Measurements from ENCODE around the gene HRC. TPM values are rescaled to one million over a fixed set of nuclear protein-coding genes. Genes with fewer than 3 reads are reported as not detected.

The HRC gene
- total and polyA plus RNA-seq, 2 of the 8 experiments (the other 6 are each of a cell fraction or from before 2014, with no cell fraction given): 2.3 to 2.6 TPM

DNA sequence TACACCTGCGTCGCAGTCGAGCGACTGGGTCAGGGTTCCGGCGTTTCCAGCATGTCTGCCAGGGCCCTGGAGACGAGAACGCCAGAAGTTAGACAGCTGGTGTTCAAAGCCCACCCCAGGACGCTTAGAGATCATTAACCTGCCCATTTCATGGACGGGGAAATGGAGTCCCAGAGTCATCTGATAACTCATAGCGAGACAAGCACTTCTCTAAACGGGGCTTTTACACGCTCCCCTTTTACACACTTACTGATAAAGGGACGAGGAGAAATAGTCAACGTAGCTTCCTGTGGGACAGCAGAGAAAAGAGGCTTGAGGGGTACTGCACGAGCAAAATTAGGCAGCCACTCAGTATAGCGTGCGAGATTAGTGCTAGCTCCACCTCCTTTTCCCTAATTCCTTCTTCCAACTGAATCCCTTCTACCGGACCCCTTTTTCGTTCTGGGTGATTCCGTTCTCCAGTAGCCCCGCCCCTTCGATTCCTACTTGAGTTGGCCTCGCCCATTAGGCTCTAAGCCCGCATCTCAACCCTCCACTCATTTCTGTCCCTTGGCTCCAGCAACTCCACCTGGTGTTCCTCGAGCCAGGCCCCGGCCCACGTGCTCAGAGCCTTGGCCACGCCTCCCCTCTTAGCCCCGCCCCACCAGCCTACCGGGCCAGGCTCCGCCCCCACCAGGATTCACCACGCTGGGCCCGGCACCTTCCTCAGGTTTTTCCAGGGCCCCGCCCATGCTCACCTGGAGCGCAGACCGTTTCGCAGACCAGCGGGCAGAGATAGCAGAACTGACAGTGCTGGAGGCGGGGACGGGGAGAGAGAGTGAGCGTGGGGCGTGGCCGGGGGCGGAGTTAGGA is 3.7 kb downstream of the HRC start (continued):
- TF ChIP-seq, protein P1, sequence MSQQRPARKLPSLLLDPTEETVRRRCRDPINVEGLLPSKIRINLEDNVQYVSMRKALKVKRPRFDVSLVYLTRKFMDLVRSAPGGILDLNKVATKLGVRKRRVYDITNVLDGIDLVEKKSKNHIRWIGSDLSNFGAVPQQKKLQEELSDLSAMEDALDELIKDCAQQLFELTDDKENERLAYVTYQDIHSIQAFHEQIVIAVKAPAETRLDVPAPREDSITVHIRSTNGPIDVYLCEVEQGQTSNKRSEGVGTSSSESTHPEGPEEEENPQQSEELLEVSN (IDR thresholded peaks at IDR 0.05): peak; percentile 81
- TF ChIP-seq, protein P2, sequence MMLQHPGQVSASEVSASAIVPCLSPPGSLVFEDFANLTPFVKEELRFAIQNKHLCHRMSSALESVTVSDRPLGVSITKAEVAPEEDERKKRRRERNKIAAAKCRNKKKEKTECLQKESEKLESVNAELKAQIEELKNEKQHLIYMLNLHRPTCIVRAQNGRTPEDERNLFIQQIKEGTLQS (IDR thresholded peaks at IDR 0.05; ENCODE audit: insufficient read depth, low read depth, low read length): no peak
- TF ChIP-seq SIRT6 (IDR thresholded peaks at IDR 0.05; ENCODE audit: low read length) (no peak), GABPA (IDR thresholded peaks at IDR 0.05; ENCODE audit: borderline replicate concordance, insufficient read depth, low read length) (no peak), SIN3A (conservative IDR thresholded peaks at IDR 0.05 in 1 of 2, IDR thresholded peaks at IDR 0.05 in 1 of 2; ENCODE audit: low read depth in 1 of 2, low read length in 2 of 2) (peak in 1 of 2 experiments; percentile 92; a peak in 3 of 4 replicates), SP1 (IDR thresholded peaks at IDR 0.05; ENCODE audit: low read depth, low read length) (peak; percentile 65), ZNF274 (IDR thresholded peaks at IDR 0.05; ENCODE audit: borderline replicate concordance, extremely low read depth, low read length) (no peak), JUND (IDR thresholded peaks at IDR 0.05; ENCODE audit: low read length) (peak; percentile 65; the same call in 1 of the 2 replicates), TAF1 (IDR thresholded peaks at IDR 0.05; ENCODE audit: low read depth, low read length) (peak; percentile 79; the same call in 1 of the 2 replicates), CHD1 (IDR thresholded peaks at IDR 0.05; ENCODE audit: low read depth, low read length) (0 out of 2 replicates have a peak, but pooled peaks have one; percentile 56), CBX8 (IDR thresholded peaks at IDR 0.05; ENCODE audit: borderline replicate concordance, low read depth, low read length) (no peak), NANOG (IDR thresholded peaks at IDR 0.05; ENCODE audit: insufficient read depth, low read depth, low read length, poor library complexity, severe bottlenecking) (no peak), HDAC6 (IDR thresholded peaks at IDR 0.05; ENCODE audit: low read depth, low read length) (no peak), TAF7 (optimal IDR thresholded peaks at IDR 0.05; ENCODE audit: borderline replicate concordance, low read depth, low read length) (no peak), BCL11A (IDR thresholded peaks at IDR 0.05; ENCODE audit: low read depth in 2 of 2, low read length in 2 of 2) (no peak), TCF12 (IDR thresholded peaks at IDR 0.05; ENCODE audit: low read depth, low read length) (0 out of 2 replicates have a peak, but pooled peaks have one; percentile 10), SIX5 (IDR thresholded peaks at IDR 0.05; ENCODE audit: low read depth, low read length) (peak; percentile 26; the same call in 1 of the 2 replicates)
- TF ChIP-seq, protein P3, sequence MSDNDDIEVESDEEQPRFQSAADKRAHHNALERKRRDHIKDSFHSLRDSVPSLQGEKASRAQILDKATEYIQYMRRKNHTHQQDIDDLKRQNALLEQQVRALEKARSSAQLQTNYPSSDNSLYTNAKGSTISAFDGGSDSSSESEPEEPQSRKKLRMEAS (IDR thresholded peaks at IDR 0.05): peak; percentile 96
- TF ChIP-seq, protein P4, sequence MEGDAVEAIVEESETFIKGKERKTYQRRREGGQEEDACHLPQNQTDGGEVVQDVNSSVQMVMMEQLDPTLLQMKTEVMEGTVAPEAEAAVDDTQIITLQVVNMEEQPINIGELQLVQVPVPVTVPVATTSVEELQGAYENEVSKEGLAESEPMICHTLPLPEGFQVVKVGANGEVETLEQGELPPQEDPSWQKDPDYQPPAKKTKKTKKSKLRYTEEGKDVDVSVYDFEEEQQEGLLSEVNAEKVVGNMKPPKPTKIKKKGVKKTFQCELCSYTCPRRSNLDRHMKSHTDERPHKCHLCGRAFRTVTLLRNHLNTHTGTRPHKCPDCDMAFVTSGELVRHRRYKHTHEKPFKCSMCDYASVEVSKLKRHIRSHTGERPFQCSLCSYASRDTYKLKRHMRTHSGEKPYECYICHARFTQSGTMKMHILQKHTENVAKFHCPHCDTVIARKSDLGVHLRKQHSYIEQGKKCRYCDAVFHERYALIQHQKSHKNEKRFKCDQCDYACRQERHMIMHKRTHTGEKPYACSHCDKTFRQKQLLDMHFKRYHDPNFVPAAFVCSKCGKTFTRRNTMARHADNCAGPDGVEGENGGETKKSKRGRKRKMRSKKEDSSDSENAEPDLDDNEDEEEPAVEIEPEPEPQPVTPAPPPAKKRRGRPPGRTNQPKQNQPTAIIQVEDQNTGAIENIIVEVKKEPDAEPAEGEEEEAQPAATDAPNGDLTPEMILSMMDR (IDR thresholded peaks at IDR 0.05; ENCODE audit: control extremely low read depth in 1 of 3, insufficient read depth in 1 of 3, low read depth in 1 of 3, low read length in 3 of 3): no peak

All from H1 (cell line).